K562 (cell line): ENCODE measurements around the gene FFAR1. TPM values are rescaled to one million over a fixed set of nuclear protein-coding genes. Genes with fewer than 3 reads are reported as not detected.

Source experiments
- ATF7 ChIP-seq: fragments of 450-650 bp; IDR thresholded peaks from 2 replicates; pipeline ENCODE4 v1.7.1; 2014; ENCODE audit warnings: mild to moderate bottlenecking, moderate library complexity
- CEBPZ ChIP-seq: fragments of 150-350 bp; IDR thresholded peaks from 2 replicates; pipeline ENCODE4 v1.6.1; 2014; ENCODE audit warnings: low read depth, mild to moderate bottlenecking, low read length, borderline replicate concordance
- COPS2 ChIP-seq: fragments of 450-650 bp; conservative IDR thresholded peaks from 2 replicates; pipeline ENCODE4 v1.6.1; 2016; ENCODE audit warnings: mild to moderate bottlenecking, moderate library complexity
- HMG20A ChIP-seq: fragments of 450-650 bp; formaldehyde crosslinking; conservative IDR thresholded peaks from 2 replicates; pipeline ENCODE4 v1.4.0; 2020; ENCODE audit warnings: mild to moderate bottlenecking, mixed read lengths
- PML ChIP-seq: IDR thresholded peaks from 2 replicates; pipeline ENCODE4 v1.6.1; 2012; ENCODE audit warnings: low read length, inconsistent platforms
- RBM25 ChIP-seq: fragments of 200-400 bp; formaldehyde crosslinking; IDR thresholded peaks from 2 replicates; pipeline ENCODE4 v1.6.1; 2018; ENCODE audit warnings: low read length, low read depth, moderate library complexity; ENCODE audit not compliant: severe bottlenecking
- REST ChIP-seq, 2 experiments: fragments of 450-650 bp; formaldehyde crosslinking in 1 of 2; IDR thresholded peaks; 2 replicates each; pipeline versions ENCODE4 v1.4.0 to v1.6.1; 2014 to 2020; ENCODE audit warnings: mild to moderate bottlenecking in 2 of 2, borderline replicate concordance in 1 of 2, low read depth in 1 of 2
- SNIP1 ChIP-seq: fragments of 450-650 bp; IDR thresholded peaks from 2 replicates; pipeline ENCODE4 v1.7.1; 2017; ENCODE audit warnings: low read depth, mild to moderate bottlenecking
- TGIF2 ChIP-seq: sonication (generic); formaldehyde crosslinking; IDR thresholded peaks from 2 replicates; pipeline ENCODE4 v1.8.1; 2022; ENCODE audit warnings: mild to moderate bottlenecking, missing genetic modification reagents, moderate library complexity
- THAP7 ChIP-seq: fragments of 250-450 bp; sonication (Bioruptor Pico); IDR thresholded peaks from 2 replicates; pipeline ENCODE4 v1.5.0; 2021
- ZEB2 ChIP-seq: fragments of 450-650 bp; IDR thresholded peaks from 2 replicates; pipeline ENCODE4 v1.6.1; 2016
- ZNF146 ChIP-seq: IDR thresholded peaks from one replicate; pipeline ENCODE4 v1.6.1; 2018; ENCODE audit warnings: missing compliant biosample characterization; ENCODE audit not compliant: unreplicated experiment
- ZNF263 ChIP-seq: sonication (generic); formaldehyde crosslinking; IDR thresholded peaks from 2 replicates; pipeline ENCODE4 v1.8.0; 2022; ENCODE audit warnings: mild to moderate bottlenecking, missing genetic modification reagents, borderline replicate concordance
- polyA plus RNA-seq, 8 experiments: library from polyadenylated mRNA; depleted of rRNA in 4 of 8; stranded (reverse) in 5 of 8; unstranded in 3 of 8; fragments of >200 nt; fragmentation: Nextera tagmentation in 2 of 8; fragmentation: Illumina TruSeq in 1 of 8; extraction: Ambion mirVana in 2 of 8; extraction: Trizol in 1 of 8; gene quantifications; 2 replicates each; pipeline versions ENCODE4 v1.2.1 to v1.2.3, GENCODE V29; 2011 to 2014; ENCODE audit warnings: inconsistent platforms in 1 of 8, missing spikeins in 1 of 8
- total RNA-seq, 7 experiments: library from RNA; depleted of rRNA in 6 of 7; stranded (reverse); fragments of >200 nt in 6 of 7; fragmentation: Illumina TruSeq in 2 of 7; extraction: Trizol in 2 of 7; gene quantifications; 2 replicates each; pipeline versions ENCODE4 v1.2.1 to v1.2.3, GENCODE V29; 2011 to 2021; ENCODE audit warnings: low replicate concordance in 1 of 7
- TF ChIP-seq, protein P1 (sequence below): fragments of 250-450 bp; sonication (Bioruptor Pico); IDR thresholded peaks from 2 replicates; pipeline ENCODE4 v1.5.0; 2020; ENCODE audit warnings: mild to moderate bottlenecking

FFAR1 gene
- total and polyA plus RNA-seq, 9 of the 15 experiments (the other 6 are each of a cell fraction or from before 2014, with no cell fraction given): not detected

GRCh38 chr19:35309481-35310279 is 38.0 kb upstream of the FFAR1 start (continued):
- TF ChIP-seq PML (no peak), TGIF2 (CRISPR knock-in tag) (no peak), RBM25 (no peak), SNIP1 (no peak), HMG20A (CRISPR knock-in tag) (no peak), COPS2 (no peak), THAP7 (0 out of 2 replicates have a peak, but pooled peaks have one; percentile 30), ATF7 (0 out of 2 replicates have a peak, but pooled peaks have one; percentile 18), ZNF263 (CRISPR knock-in tag) (no peak), ZNF146 (CRISPR knock-in tag) (no peak), REST (IDR thresholded peaks at IDR 0.05; ENCODE audit: borderline replicate concordance) (no peak; the same call in 1 of the 2 replicates), REST (CRISPR knock-in tag; IDR thresholded peaks at IDR 0.05; ENCODE audit: low read depth) (no peak), CEBPZ (no peak), ZEB2 (no peak)
- TF ChIP-seq, protein P1, sequence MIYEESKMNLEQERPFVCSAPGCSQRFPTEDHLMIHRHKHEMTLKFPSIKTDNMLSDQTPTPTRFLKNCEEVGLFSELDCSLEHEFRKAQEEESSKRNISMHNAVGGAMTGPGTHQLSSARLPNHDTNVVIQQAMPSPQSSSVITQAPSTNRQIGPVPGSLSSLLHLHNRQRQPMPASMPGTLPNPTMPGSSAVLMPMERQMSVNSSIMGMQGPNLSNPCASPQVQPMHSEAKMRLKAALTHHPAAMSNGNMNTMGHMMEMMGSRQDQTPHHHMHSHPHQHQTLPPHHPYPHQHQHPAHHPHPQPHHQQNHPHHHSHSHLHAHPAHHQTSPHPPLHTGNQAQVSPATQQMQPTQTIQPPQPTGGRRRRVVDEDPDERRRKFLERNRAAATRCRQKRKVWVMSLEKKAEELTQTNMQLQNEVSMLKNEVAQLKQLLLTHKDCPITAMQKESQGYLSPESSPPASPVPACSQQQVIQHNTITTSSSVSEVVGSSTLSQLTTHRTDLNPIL (CRISPR knock-in tag): no peak
